RCC 7860 (cell line): ENCODE measurements around the gene CBLB.

Experiments used
- DNase-seq: peaks from one replicate; pipeline ENCODE4 v3.0.0-alpha.2; 2015; ENCODE audit warnings: low spot score
- FAIRE-seq: peaks from 2 replicates; lab custom pipeline; 2012; peaks lifted over from hg19 to GRCh38; lab: Jason Lieb, UNC

Gene CBLB

DNA sequence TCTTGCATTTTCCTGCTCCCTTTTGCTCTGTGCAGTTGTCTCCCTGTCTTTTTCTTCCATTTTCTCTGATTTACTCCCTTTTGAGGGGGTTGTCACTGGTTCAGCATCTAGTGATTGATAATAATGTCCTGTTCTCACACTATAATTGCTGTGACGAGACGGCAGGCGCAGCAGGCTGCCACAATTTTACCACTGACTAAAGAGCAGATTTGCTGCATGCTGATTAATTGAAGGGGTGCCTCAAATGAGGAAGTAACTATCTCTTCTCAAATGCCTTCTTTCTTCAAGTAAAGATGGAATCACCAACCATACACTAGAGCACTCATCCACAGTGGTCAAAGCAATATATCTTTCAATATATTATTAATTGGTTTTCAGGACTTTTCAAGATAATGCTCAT is 219.3 kb downstream of the CBLB start:
- FAIRE-seq (no peak), DNase-seq (no peak)

DNA sequence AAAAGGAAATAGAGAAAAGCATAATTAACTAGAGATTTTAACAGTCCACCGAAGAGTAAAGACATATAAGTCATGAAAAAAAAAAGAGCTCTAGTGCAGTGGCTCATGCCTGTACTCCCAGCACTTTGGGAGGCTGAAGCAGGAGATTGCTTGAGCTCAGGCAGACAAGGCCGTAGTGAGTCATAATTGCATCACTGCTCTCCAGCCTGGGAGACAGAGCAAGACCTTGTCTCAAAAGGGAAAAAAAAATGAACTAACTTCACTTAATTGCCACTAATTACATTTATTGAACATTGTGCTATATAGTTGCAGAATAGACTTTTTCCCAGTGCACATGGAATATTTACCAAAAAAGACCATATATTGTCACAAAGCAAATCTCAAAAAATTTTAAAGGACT is 221.8 kb downstream of the CBLB start:
- FAIRE-seq (peak; percentile 92), DNase-seq (peak; percentile 62)

DNA sequence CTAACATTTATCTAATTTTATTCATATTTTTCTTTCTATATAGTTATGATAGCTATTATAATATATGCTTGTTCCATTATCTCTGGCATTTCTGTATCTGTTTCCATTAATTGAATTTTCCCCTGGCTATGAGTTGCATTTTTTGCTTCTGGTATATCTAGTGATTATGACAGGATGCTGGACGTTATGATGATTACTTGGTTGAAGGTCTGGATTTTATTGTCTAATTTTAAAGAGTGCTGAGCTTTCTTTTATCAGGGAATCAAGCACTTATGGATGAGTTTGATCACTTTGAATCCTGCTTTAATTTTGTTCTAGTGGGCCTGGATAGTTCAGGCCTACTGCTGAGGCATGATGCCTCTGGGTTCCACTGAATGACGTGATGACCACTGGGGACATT is 229.7 kb downstream of the CBLB start:
- no peak for FAIRE-seq
- DNase-seq: no peak

DNA sequence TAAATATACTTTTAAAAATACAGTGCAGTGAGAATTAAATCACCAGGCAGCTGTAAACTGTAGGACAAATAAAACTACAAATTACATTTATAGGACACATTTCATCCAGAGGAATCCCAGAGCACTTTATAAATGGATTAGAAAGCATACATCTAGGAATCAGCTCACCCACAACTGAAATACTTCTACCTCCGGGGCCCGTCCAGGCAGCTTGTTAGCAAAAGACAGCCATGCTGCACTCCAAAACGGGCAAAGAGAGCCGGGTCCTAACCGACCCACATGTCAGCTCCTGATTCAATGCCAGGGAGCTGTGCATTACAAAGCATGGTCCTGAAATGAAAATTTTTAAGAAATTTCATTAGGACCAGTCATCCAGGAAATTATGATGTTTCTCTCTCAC is 234.1 kb downstream of the CBLB start:
- FAIRE-seq: no peak

DNA sequence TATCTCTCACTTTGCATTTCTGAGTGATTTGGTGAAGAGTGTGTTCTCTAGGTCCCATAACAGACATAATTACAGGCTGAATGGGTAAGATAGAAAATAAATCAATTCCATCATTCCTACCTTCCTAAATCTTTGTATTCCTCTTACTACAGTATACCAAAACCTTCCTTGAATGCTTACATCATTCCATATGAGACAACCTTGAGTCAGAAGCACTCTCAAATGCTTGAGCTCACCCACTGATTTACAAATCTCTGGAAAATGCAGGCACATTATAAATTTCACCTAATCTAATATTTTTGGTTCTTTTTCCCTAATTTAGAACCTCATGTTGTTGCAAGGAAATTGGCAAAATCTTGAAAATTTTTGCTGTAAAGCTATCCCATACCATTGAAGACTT is 239.1 kb downstream of the CBLB start:
- DNase-seq (no peak), FAIRE-seq (no peak)

More for the DNA sequence above, 234.1 kb downstream of the CBLB start:
- no peak for DNase-seq

DNA sequence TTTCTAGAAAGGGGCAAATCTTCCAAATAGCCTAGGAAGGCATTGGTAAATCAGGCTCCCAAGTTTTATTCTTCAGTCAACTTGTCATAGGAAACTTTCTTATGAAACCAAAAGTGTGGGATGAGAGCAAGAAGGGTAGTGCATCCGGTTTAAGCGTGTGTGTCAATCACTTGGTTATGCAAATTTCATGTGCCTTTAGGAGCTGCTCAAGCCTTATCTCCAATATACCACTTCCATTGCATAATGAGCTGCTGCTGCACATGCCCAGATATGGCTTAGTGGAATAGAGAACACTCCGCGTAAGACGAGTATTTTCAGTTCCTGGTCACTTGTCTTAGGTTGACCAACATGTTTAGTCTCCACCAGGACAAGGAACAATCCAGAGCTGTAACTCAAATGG is 242.1 kb downstream of the CBLB start:
- FAIRE-seq (no peak), DNase-seq (no peak)

DNA sequence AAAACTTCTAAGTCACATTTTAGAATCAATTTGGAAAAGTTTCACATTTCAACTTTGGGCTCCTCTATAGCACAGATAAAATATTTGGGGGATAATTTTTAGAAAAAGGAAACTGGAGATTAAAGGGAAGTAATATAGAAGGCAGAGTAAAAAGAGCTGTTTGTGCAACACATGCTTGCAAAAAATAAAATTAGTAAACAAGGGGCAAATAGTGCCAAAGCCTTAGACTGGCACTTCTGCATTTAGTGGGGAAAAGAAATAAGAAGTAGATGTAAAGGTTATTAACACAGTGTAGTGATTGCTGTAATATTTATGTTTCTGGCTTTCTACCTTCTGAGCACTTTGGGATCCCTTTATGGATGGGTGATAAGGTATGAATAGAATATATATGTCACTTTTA is 246.6 kb downstream of the CBLB start:
- DNase-seq (no peak), FAIRE-seq (no peak)

DNA sequence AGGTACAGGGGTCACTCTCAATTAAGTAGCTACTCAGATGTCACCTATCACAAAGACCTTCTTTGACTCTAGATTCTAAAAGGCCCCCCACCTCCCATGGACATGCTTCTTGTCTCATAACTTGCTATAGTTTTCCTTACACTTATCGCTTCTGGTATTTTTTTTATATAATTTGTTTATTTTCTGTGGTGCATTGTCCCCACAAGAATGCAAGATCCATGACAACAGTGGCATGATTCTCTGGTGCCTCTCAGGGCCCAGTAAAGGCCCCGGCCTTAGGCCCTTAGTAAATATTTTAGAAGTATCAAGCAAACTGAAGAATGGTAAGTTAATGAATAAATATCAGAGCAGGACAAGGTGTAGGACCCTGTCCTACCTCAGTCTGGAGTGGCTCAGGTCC is 248.6 kb downstream of the CBLB start:
- FAIRE-seq (no peak), DNase-seq (no peak)

DNA sequence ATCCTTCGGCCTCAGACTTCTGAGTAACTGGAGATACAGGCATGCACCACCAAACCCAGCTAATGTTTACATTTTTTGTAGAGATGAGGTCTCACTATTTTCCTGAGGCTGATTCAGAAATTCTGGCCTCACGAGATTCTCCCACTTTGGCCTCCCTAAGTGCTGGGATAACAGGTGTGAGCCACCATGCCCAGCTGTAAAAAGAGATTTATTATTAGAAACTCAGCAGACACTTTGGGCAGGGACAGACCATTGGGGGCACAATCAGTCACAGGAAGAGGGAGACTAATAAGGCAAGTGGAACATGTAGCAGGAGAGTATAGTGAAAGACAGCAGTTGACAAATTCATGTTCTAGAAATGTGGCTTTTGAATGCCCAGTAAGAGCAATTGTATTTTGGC is 249.2 kb downstream of the CBLB start:
- FAIRE-seq (no peak), DNase-seq (no peak)

DNA sequence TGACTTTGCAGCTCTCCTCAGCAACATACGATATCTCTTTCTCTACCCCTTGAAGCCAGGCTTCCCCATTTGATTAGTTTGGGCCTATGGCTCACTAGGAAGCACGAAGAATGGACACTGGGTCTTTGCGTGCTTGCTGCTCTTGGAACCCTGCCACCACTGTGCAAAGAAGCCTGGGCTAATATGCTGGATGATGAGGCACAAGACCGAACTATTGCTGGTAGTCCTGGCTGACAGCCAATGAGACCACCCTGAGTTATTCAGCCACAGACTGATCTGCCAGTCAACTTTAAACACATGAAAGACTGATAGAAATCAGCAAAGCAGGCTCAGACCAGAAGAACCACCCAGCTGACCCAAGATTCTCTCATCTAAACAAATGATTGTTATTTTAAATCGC is 250.3 kb downstream of the CBLB start:
- DNase-seq: no peak
- no peak for FAIRE-seq

DNA sequence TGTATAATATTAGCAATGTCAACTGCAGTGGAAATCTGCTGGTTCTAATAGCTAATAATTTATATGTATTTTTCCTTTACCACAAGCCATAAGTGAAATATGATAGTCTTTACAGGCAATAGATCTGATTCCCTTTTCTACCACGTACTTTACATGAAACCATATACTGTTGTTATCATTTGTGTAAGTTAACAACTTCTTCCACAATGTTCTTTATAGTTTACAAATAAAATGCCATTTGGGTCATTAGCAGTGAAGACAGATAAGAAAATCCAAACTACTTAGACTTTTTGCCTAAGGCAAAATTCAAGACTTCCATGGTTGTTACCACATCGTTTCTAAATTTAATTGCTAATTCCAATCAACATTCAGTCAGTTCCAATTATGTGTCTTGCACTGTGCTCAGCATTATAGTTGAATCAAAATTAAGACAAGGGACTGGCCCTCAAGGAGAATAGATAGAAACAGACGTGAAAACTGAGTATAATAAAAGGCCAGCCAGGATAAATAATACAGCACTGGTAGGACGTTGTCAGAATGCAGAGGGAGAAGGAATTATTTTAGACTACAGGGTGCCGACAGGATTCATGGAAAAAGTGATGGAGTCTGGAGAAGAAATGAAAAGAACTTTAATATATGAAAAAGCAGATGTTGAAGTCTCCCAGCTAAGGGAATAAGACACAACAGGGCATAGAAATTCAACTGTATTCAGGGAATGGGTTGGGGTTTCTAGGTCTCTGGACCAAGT is 252.3 kb downstream of the CBLB start:
- no peak for DNase-seq
- no peak for FAIRE-seq

DNA sequence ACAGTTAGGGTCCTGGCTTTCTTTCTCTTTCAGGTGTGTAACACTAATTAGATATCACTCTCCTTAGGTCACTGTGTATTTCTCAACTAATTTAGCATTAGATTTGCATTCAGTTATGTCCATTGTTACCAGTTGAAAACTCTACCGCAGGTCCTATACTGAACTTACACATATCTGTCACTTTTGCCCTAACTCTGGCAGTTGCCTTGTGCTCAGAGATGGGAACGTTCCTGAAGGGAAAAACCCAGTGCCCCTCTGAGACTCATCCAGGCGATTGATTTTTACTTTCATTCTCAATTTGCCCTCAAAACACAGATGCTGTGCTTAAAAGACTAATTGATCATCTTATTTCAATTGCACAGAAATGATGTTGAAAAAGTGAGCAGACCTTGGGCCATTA is 253.0 kb downstream of the CBLB start:
- FAIRE-seq: no peak
- no peak for DNase-seq

DNA sequence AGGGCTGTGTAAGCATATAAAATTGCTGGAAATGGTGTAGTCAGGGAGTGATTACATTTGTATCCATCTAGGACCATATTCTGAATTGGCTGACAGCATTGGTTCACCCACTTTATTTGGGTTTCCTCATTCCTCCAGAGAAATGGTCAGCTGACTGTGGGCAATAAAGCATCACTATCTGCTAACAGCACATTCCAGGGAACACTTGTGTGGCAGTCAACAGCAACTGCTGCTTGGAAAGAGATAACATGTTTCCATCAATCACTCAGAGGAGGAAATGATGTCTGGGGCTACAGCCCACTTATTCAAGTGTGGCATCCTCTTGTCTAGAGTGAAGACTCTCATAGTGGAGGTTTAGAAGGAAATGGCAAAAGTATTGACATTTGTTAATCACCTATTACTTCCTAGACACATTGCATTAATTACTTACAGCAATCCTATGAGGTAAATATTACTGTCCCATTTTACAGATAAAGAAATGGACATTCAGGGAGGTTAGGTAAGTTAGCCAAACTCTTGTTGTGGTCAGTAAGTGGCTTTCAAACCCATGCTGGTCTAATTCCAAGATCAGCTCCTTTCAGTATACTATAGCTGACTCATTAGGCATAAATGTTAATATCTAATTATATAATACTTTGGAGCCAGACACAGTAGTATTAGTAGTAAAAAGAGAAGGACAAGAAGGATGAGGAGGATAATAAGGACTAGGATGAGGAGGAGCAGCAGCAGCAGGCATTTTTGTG is 254.4 kb downstream of the CBLB start:
- no peak for DNase-seq
- FAIRE-seq: no peak

DNA sequence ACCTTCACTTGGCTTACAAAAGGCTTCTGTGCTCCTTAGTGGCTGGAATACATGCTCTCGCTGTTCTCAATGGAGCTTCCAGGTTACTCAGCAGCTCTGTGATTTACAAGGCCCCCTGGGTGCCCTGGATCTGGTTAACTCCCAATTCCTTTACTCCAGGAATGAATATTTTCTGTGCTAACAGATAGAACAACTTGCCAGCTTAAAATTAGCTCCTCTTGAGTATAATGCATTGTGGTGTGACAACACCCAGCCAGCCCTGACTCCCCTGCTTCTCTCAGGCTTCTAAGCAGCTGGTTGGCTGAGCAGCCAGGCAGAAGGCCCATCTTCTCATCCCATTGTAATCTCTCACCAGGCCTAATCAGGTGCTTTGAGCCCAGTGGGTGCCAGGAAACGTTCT is 255.7 kb downstream of the CBLB start:
- FAIRE-seq: no peak
- no peak for DNase-seq

DNA sequence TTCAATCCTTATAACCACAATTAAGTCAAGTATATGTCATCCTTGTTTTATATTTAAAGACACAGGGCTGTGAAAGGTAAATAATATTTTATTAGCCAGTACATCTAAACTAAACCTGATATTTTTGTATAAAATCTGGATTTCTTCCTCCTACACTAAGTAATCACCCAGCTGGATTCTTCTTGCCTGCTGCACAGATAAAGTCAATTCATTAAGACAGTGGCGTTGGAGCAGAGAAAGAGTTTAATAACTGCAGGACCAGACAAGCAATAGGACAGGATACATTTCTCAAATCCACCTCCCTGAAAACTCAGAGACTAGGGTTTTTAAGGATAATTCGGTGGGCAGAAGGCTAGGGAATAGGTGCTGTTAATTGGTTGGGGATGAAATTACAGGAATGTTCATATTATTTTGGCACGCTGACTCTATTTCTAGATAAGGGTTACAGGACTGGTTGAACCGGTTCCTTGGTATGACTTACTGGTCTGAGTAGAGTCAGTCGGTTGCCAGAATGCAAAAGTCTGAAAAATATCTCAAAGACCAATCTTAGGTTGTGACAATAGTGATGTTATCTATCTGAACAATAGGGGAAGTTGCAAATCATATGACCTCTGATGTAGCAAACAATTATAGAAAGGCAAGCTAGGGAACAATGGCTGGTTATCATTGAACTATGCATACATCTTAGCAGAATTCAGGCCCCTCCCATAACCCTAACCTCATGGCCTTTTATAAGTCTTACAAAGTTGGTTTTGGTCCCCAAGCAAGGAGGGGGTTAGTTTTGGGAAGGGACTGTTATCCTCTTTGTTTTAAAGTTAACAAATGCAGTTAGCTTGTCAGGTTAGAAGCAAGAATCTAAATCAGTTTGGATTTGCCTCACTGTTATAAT is 257.3 kb downstream of the CBLB start:
- DNase-seq: no peak
- FAIRE-seq: no peak

DNA sequence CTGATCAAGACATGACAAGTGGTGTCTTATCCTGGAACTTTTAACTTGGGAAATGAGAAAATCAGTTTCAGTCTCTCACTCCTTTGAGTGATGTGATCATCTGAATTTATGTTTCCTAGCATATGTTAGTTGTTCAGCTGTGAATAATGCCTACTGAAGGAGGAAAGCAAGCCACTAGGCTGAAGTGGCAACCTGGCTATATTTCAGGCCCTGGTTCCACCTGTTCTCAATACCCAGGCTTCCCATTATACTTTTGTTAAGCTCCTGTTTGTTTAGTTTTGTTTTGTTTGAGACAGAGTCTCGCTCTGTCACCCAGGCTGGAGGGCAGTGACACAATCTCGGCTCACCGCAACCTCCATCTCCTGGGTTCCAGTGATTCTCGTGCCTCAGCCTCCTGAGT is 258.3 kb downstream of the CBLB start:
- FAIRE-seq (no peak), DNase-seq (no peak)

DNA sequence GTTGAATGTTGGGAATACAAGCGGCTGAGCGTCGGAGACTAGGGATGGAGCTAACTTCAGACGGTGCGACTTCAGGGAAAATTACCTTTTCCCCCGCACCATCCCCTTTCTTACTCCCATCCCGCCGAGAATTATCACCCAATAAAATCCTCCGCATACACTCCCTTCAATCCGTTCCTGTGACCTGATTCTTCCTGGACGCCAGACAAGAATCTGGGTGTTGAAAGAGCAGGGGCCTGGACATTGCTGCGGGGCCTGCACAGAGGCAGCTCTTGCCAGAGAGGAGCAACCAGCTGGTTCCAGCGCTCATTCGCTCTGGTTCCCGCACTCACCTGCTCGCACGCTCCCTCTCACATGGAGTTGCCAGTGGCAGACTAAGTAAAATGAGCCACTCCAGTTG is 260.2 kb downstream of the CBLB start:
- FAIRE-seq (no peak), DNase-seq (no peak)

DNA sequence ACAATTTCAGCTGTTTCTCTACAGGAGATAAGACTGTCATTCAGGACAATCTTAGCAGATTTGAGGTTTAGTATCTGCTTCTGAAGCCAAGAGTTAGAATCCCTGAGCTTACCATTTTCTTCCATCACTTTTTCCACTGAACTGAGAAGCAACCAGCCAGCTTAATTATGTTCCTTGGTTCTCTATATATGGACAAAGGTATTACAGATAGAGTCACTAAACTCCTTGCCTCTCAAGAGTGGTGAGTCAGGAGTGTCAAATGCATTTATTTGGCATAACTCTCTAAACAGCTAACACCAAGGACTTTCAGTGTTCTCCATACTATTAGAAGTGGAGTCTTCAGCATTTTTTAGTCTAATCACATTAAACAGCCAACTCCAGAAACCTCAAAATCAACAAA is 262.8 kb downstream of the CBLB start:
- DNase-seq (no peak), FAIRE-seq (no peak)
